Inflammatory macrophage treated with lipopolysaccharide for 1 hour (primary cell): ENCODE results near the gene SLC7A11.

Experiments
- DNase-seq, 2 donors: peaks; one replicate each; pipeline ENCODE4 v3.0.0-alpha.2; 2020 to 2022

The SLC7A11 gene

DNA sequence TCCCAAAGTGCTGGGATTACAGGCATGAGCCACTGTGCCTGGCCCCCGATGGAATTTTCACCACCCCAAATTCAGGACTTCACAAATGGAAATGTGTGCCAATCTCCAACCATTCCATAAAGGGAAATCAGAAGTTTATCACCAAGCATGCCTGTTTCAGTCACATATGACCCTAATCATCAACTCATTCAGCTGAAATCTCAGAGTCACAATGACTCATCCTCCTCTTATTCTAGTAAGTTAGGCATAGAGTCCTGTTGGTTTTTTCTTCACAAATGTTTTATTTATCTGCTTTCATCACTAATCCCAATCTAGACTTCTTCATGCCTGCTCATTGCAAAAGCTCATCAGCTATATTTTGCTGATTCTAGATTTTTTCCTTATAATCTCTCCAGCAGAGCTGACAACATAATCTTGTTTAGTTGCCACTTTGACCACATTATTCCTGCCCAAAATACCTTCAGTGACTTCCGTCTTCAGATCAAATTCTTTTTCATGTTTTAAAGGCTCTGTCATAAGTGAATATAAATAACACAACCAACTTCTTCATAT lies 83.3 kb downstream of the SLC7A11 start:
- no peak for DNase-seq

DNA sequence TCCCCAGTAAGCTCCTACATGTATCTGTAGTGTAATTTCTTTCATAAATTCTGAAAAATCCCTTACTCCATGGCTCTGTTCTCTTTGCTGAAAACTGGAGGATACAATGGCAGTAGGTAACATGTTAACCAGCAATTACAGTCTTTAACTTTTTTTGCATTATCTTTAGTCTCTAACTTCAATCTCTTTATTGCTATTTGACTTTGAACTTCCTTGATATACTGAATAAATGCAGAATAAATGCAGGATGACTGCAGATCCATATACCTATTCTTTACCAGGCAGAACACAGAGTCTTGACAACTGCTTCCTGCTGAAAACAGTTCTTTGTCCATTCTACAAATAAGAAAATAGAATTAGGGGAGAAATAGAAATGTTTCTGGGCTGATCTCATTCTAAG lies 101.3 kb downstream of the SLC7A11 start:
- DNase-seq: no peak

DNA sequence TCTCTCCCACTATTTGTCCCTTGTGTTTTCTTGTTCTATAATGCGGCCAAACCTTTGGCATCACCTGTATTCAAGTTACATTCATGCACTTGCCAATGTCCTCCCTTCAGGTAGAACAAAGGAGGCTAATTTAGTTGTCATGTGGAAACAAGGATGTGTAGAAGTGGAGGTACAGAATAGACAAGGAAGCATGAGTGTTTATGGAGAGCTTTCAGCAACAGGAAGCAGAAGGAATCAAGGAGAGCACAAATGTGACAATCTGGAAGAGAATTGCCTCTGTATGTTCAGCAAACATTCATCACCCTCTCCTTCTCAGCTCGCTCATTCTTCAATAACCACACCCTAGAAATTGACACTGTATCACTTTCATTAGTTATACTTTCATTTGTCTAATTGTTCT lies 103.4 kb downstream of the SLC7A11 start:
- no peak for DNase-seq

DNA sequence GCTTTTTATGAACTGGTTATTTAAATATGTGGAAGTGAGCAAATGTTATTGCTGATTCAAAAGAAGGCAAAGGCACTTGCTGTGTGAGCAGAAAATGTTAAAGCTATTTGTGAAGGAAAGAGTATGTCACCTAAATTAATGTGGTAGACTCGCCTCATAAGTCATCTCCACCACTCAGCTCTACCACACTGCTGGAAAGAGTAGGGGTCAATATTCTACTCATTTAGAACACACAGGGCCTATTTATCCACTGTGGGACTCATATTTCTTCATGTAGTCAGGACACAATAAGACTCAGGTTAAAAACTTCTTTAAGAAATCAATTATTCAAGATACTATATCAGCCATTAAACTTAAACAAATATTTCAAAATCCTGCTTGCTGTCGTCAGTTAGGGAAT lies 106.5 kb downstream of the SLC7A11 start:
- no peak for DNase-seq

DNA sequence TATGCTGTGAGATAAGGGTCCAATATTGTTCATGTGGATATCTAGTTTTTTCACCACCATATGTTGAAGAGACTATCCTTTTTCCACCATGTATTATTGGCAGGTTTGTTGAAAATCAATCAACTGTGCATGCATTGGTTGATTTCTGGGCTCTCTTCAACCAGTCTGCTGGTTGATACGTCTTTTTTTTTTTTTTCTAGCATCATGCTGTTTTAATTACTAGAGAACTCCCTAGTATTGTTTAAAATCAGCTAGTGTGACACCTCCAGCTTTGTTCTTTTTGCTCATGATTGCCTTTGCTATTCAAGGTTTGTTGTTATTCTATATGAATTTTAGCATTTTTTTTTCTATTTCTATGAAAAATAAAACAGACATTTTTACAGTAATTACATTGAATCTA lies 123.9 kb downstream of the SLC7A11 start:
- no peak for DNase-seq

DNA sequence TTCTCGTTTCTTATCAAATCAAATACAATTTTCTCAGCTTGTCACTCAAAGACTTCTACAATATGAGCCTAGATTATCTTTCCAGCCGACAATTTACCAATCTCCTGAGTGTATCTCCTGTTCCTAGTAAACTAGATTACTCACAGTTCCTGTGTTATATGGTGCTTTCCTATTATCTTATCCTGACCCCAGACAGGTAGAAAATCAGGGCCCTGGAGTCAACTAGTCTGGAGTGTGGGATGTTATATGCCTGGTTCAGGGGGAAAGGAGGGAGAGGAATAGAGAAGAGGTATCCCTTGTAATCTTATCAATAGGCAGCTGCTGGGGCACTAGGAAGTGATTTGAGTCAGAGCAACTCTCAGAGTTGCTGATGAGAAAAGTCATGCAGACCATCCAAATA lies 127.1 kb downstream of the SLC7A11 start:
- no peak for DNase-seq

DNA sequence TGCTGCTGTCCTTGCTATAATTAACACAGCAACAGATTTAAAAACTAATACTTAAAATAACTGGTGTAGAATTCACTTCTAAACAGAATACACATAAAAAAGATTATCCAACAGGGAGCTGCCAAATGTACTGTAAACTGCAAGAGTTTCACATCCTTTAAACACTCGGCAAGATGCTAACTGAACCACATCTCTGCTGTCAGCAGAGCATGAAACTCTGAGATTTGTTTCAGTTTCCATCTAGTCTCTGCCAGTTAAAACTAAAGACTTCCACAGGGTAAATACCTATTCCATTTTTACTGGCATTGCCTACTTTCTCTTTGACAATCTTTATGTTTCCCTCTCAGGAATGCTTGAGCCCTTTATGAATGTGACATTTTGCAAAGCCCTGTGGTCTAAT lies 127.7 kb downstream of the SLC7A11 start:
- DNase-seq: no peak
